Measurements from ENCODE around the gene COL7A1. TPM values are rescaled to one million over a fixed set of nuclear protein-coding genes. Genes with fewer than 3 reads are reported as not detected.
A peak's percentile ranks its signal among the peaks of the same experiment; 100 is the strongest.

The COL7A1 gene
- total and polyA plus RNA-seq, 2 of the 13 experiments (the other 11 are each of a cell fraction or from before 2014, with no cell fraction given): 2.7 to 11.7 TPM

GRCh38 chr3:48623851-48624547 is 28.9 kb upstream of the COL7A1 start (continued):
- TF ChIP-seq TEF (CRISPR knock-in tag; IDR thresholded peaks at IDR 0.05): no peak
- TF ChIP-seq ELF3 (CRISPR knock-in tag; IDR thresholded peaks at IDR 0.05): peak; percentile 88
- no peak for TF ChIP-seq MAZ (IDR thresholded peaks at IDR 0.05; ENCODE audit: borderline replicate concordance, low read depth, low read length)
- TF ChIP-seq MAZ (CRISPR knock-in tag; IDR thresholded peaks at IDR 0.05; ENCODE audit: low read depth): no peak
- TF ChIP-seq TBP (CRISPR knock-in tag; IDR thresholded peaks at IDR 0.05): no peak
- TF ChIP-seq MLXIP (CRISPR knock-in tag; IDR thresholded peaks at IDR 0.05; ENCODE audit: borderline replicate concordance): no peak
- no peak for TF ChIP-seq ZNF629 (CRISPR knock-in tag; conservative IDR thresholded peaks at IDR 0.05)
- TF ChIP-seq EEA1 (CRISPR knock-in tag; IDR thresholded peaks at IDR 0.05; ENCODE audit: borderline replicate concordance): no peak
- no peak for TF ChIP-seq TCF12 (IDR thresholded peaks at IDR 0.05)
- no peak for TF ChIP-seq TCF12 (CRISPR knock-in tag; IDR thresholded peaks at IDR 0.05)
- 0 out of 2 replicates have a peak, but pooled peaks have one; percentile 21 for TF ChIP-seq BCL6 (CRISPR knock-in tag; IDR thresholded peaks at IDR 0.05)
- peak; percentile 29; the same call in 1 of the 2 replicates for TF ChIP-seq ZGPAT (CRISPR knock-in tag; IDR thresholded peaks at IDR 0.05)
- TF ChIP-seq, protein P1, sequence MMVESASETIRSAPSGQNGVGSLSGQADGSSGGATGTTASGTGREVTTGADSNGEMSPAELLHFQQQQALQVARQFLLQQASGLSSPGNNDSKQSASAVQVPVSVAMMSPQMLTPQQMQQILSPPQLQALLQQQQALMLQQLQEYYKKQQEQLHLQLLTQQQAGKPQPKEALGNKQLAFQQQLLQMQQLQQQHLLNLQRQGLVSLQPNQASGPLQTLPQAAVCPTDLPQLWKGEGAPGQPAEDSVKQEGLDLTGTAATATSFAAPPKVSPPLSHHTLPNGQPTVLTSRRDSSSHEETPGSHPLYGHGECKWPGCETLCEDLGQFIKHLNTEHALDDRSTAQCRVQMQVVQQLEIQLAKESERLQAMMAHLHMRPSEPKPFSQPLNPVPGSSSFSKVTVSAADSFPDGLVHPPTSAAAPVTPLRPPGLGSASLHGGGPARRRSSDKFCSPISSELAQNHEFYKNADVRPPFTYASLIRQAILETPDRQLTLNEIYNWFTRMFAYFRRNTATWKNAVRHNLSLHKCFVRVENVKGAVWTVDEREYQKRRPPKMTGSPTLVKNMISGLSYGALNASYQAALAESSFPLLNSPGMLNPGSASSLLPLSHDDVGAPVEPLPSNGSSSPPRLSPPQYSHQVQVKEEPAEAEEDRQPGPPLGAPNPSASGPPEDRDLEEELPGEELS (CRISPR knock-in tag; IDR thresholded peaks at IDR 0.05): peak; percentile 83
- TF ChIP-seq ARID4A (CRISPR knock-in tag; IDR thresholded peaks at IDR 0.05; ENCODE audit: borderline replicate concordance): peak; percentile 52; the same call in 1 of the 2 replicates
- peak; percentile 48; the same call in 1 of the 2 replicates for TF ChIP-seq ARID3A (IDR thresholded peaks at IDR 0.05; ENCODE audit: low read depth, low read length)

Measured in HepG2 (cell line).